Parathyroid adenoma (tissue), 2 donors: Measurements from ENCODE around the gene TP53I11.

Experiments used
- H2AFZ ChIP-seq: fragments of 300-600 bp; sonication (generic); one replicate; pipeline ENCODE4 v1.7.0; 2017; ENCODE audit warnings: antibody characterized with exemption, mild to moderate bottlenecking
- H3K27ac ChIP-seq: fragments of 300-600 bp; sonication (generic); one replicate; pipeline ENCODE4 v1.7.0; 2017
- H3K27me3 ChIP-seq: fragments of 300-600 bp; sonication (generic); one replicate; pipeline ENCODE4 v1.7.0; 2017; ENCODE audit warnings: low read length; ENCODE audit not compliant: control insufficient read depth, insufficient read depth
- H3K36me3 ChIP-seq: fragments of 300-600 bp; sonication (generic); one replicate; pipeline ENCODE4 v1.7.0; 2017; ENCODE audit warnings: low read length; ENCODE audit not compliant: control insufficient read depth, insufficient read depth
- H3K4me1 ChIP-seq: fragments of 300-600 bp; sonication (generic); one replicate; pipeline ENCODE4 v1.7.0; 2017; ENCODE audit warnings: control low read depth
- H3K4me2 ChIP-seq: fragments of 300-600 bp; sonication (generic); one replicate; pipeline ENCODE4 v1.7.0; 2017; ENCODE audit warnings: low read length
- H3K4me3 ChIP-seq: fragments of 300-600 bp; sonication (generic); one replicate; pipeline ENCODE4 v1.7.0; 2017; ENCODE audit warnings: low read depth, low read length
- H3K79me2 ChIP-seq: fragments of 300-600 bp; sonication (generic); one replicate; pipeline ENCODE4 v1.7.0; 2017; ENCODE audit warnings: control low read depth
- H3K9ac ChIP-seq: fragments of 300-600 bp; sonication (generic); one replicate; pipeline ENCODE4 v1.7.0; 2017; ENCODE audit warnings: mild to moderate bottlenecking
- H3K9me3 ChIP-seq: fragments of 300-600 bp; sonication (generic); one replicate; pipeline ENCODE4 v1.7.0; 2017; ENCODE audit warnings: low read length; ENCODE audit not compliant: control insufficient read depth
- TF ChIP-seq, protein P1 (sequence below): fragments of 300-600 bp; sonication (generic); IDR thresholded peaks from one replicate; pipeline ENCODE4 v1.7.0; 2017; ENCODE audit warnings: antibody characterized with exemption, mild to moderate bottlenecking
- donor health status: primary hyperparathyroidism.

The TP53I11 gene

DNA sequence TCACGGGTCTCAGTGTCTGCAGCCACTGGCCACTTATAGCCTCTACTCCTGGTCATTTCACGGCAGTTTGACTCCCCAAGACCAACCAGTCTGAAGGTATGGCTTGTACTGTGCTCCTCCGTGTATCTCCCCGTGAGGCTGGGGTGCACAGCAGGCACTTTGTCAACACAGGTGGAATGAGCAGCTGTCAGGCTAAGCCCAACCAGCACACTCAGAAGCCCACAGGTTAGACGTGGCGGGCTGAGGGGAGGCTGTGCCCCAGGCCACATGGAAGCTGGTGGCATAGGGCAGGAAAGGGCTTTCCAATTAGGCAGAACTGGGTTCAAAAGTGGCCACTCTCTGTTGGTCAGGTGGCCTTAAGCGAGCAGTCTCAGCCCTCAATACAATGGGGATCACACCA is 7.0 kb downstream of the TP53I11 start:
- Histone ChIP-seq H3K9me3 (no peaks in the 10 kb centered on the region), H2AFZ (no peak overlapping the region), H3K9ac (no peak overlapping the region), H3K4me2 (no peak overlapping the region), H3K36me3 (no peaks in the 10 kb centered on the region), H3K79me2 (no peaks in the 10 kb centered on the region), H3K4me3 (no peak overlapping the region), H3K27ac (no peak overlapping the region), H3K4me1 (no peaks in the 10 kb centered on the region), H3K27me3 (no peaks in the 10 kb centered on the region)
- TF ChIP-seq, protein P1, sequence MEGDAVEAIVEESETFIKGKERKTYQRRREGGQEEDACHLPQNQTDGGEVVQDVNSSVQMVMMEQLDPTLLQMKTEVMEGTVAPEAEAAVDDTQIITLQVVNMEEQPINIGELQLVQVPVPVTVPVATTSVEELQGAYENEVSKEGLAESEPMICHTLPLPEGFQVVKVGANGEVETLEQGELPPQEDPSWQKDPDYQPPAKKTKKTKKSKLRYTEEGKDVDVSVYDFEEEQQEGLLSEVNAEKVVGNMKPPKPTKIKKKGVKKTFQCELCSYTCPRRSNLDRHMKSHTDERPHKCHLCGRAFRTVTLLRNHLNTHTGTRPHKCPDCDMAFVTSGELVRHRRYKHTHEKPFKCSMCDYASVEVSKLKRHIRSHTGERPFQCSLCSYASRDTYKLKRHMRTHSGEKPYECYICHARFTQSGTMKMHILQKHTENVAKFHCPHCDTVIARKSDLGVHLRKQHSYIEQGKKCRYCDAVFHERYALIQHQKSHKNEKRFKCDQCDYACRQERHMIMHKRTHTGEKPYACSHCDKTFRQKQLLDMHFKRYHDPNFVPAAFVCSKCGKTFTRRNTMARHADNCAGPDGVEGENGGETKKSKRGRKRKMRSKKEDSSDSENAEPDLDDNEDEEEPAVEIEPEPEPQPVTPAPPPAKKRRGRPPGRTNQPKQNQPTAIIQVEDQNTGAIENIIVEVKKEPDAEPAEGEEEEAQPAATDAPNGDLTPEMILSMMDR = no peak

DNA sequence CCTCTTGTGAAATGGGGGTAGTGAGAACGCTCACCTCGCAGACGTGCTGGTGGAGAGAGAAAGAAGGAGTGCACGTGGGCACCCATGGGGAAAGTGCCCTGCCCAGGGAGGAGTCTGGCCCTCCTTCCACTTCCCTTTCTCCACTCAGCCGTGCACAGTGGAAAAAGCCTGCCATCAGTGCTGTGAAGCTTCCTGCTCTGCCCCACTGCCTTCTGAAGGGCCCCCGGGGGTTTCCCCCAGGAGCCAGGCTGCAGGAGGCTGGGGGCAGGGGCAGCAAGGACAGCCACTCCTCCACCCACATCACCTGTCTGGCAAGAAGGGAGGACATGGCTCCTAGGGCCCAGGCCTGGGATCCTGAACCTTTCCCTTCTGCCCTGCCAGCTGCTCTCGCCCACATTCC is 7.6 kb downstream of the TP53I11 start:
- Histone ChIP-seq H3K9me3 (no peaks in the 10 kb centered on the region), H3K27me3 (no peaks in the 10 kb centered on the region), H3K27ac (no peak overlapping the region), H2AFZ (no peak overlapping the region), H3K4me2 (no peak overlapping the region), H3K4me1 (no peaks in the 10 kb centered on the region), H3K36me3 (no peaks in the 10 kb centered on the region), H3K79me2 (no peaks in the 10 kb centered on the region), H3K4me3 (no peak overlapping the region), H3K9ac (no peak overlapping the region)
- TF ChIP-seq, protein P1 = no peak

DNA sequence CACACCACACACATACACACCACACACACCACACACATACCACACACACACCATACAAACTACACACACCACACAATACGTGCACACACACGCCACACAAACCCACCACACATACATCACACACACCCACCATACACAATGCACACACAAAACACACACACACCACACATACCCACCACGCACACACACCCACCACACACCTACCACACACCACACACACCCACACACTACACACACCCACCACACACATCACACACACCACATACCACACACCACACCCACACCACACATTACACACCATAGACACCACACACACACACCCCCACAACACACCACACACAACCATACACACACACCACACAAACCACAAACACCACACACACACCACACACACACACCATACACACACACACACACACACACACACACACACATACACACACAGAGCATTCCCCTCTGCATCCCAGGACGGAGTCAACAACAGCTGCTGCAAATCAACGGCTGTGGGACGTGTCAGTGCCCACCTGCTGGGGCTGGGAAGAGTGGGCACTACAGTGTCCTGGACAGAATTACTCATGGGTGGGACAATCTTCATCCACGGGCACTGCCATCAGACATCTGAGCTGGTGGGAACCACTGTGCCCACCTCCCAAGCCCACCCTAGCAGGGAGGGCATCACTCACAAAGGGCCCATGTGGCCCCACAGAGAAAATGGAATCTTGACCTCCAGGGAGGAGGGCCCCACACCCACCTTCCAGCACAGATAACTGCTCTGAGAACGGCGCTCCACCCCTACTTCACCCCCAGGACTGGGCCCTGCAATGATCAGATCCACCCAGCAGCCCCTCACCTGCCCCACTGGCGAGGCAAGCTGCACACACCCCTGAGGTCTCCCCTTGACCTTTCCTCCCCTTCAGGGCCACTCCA is 8.4 kb downstream of the TP53I11 start:
- H3K9me3 ChIP-seq = no peaks in the 10 kb centered on the region
- no peak overlapping the region for H3K27ac ChIP-seq
- H3K4me3 ChIP-seq = no peak overlapping the region
- no peaks in the 10 kb centered on the region for H3K79me2 ChIP-seq
- H3K9ac ChIP-seq = no peak overlapping the region
- H3K4me2 ChIP-seq = no peak overlapping the region
- H3K27me3 ChIP-seq = no peaks in the 10 kb centered on the region
- H2AFZ ChIP-seq = no peak overlapping the region
- H3K4me1 ChIP-seq = no peaks in the 10 kb centered on the region
- no peaks in the 10 kb centered on the region for H3K36me3 ChIP-seq
- TF ChIP-seq, protein P1 = no peak

DNA sequence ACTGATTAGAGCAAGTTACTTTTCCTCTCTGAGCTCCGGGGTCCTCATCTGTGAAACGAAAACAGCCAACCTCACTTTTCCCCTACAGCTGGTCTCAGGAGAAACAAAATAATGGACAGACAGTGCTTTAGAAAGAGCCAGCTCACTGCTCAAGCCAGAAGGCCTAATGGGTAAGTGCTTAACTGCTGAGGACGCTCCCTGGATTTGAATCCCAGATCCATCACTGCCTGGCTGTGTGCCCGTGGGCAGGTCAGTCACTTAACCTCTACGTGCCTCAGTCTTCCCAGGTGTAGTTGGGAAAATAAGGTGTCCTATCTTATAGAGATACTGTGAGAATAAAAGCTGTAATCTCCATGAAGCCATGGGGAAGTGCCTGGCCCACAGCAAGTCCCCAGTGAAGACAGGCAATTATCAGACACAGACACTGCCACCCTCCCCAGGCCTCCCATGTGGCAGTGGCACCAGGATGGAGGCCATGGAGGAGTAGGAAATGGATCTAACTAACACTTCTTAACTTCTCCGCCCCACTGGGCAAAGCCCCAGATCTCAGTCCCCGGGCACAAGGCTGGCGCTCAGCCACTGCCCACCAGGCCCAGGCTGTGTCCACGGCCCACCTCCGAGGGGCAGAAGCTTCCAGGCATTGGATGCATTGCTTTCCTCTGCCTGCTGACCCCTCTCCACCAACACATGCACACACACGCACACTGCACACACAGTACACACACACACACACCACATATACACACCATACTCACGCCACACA is 9.2 kb downstream of the TP53I11 start:
- no peak overlapping the region for H3K4me2 ChIP-seq
- H3K79me2 ChIP-seq = no peaks in the 10 kb centered on the region
- TF ChIP-seq, protein P1 = no peak
- no peaks in the 10 kb centered on the region for H3K9me3 ChIP-seq
- H3K4me3 ChIP-seq = no peak overlapping the region
- no peak overlapping the region for H3K9ac ChIP-seq
- H3K4me1 ChIP-seq = no peaks in the 10 kb centered on the region
- H3K36me3 ChIP-seq = no peaks in the 10 kb centered on the region
- H3K27ac ChIP-seq = no peak overlapping the region
- H3K27me3 ChIP-seq = no peaks in the 10 kb centered on the region
- no peak overlapping the region for H2AFZ ChIP-seq
